Gastrocnemius medialis (tissue), 4 donors: ENCODE measurements around the gene NYNRIN. TPM values are rescaled to one million over a fixed set of nuclear protein-coding genes. Genes with fewer than 3 reads are reported as not detected.
A peak's percentile ranks its signal among the peaks of the same experiment; 100 is the strongest.

Experiments
- ATAC-seq, 2 donors: fragments of 150-250 bp; one replicate each; pipeline ENCODE4 v1.9.1; 2016
- DNase-seq, 2 donors: peaks; one replicate each; pipeline ENCODE4 v3.0.0-alpha.2; 2019
- H3K27ac ChIP-seq, 4 donors: fragments of 200-600 bp; sonication (generic); 1 replicate in 1 of 4; 2 replicates in 3 of 4; pipeline ENCODE4 v1.5.1; 2016 to 2018; ENCODE audit warnings: mild to moderate bottlenecking in 2 of 4, moderate library complexity in 1 of 4
- H3K27me3 ChIP-seq, 3 donors: fragments of 200-600 bp; sonication (generic) in 2 of 3; 1 replicate in 1 of 3; 2 replicates in 2 of 3; pipeline versions ENCODE4 v1.5.1 to v1.6.0; 2016 to 2019; ENCODE audit warnings: mild to moderate bottlenecking in 1 of 3, moderate library complexity in 1 of 3
- H3K36me3 ChIP-seq, 2 donors: fragments of 200-600 bp; sonication (generic) in 1 of 2; one replicate each; pipeline ENCODE4 v1.5.1; 2017 to 2018
- H3K4me1 ChIP-seq, 2 donors: fragments of 200-600 bp; sonication (generic) in 1 of 2; one replicate each; pipeline ENCODE4 v1.5.1; 2016 to 2017; ENCODE audit warnings: mild to moderate bottlenecking in 2 of 2
- H3K4me3 ChIP-seq, 4 donors: fragments of 200-600 bp; sonication (generic) in 3 of 4; 1 replicate in 1 of 4; 2 replicates in 3 of 4; pipeline ENCODE4 v1.5.1; 2016 to 2019; ENCODE audit warnings: mild to moderate bottlenecking in 2 of 4
- H3K9me3 ChIP-seq, 3 donors: fragments of 200-600 bp; sonication (generic) in 2 of 3; 1 replicate in 1 of 3; 2 replicates in 2 of 3; pipeline ENCODE4 v1.5.1; 2016 to 2019
- POLR2A ChIP-seq, 2 donors: fragments of 450-650 bp; IDR thresholded peaks; one replicate each; pipeline ENCODE4 v1.6.1; 2017; ENCODE audit warnings: antibody characterized with exemption in 2 of 2, mild to moderate bottlenecking in 2 of 2, moderate library complexity in 2 of 2
- in situ Hi-C, 4 donors: fragments of 200-750 bp; cut with MboI; loops; one replicate each; pipeline versions ENCODE4 v1.15.0 to v1.8.0; 2017; ENCODE audit warnings: low sequenced_read_pairs in 4 of 4
- intact Hi-C: fragments of 100-400 bp; cut with DNase I; formaldehyde crosslinking; loops from one replicate; pipeline ENCODE4 v1.15.1; 2023; ENCODE audit warnings: low total_unique reads
- total RNA-seq, 4 donors: library from RNA; depleted of rRNA; stranded (reverse); fragments of >200 nt; gene quantifications; one replicate each; pipeline versions ENCODE4 v1.1.0 to v1.2.3, GENCODE V29; 2016
- TF ChIP-seq, protein P1 (sequence below), 5 experiments: fragments of 450-650 bp in 3 of 5; fragments of 200-600 bp in 2 of 5; sonication (generic) in 2 of 5; IDR thresholded peaks in 4 of 5; conservative IDR thresholded peaks in 1 of 5; 1 replicate in 4 of 5; 2 replicates in 1 of 5; pipeline ENCODE4 v1.5.1; 2016 to 2019; ENCODE audit warnings: antibody characterized with exemption in 5 of 5, mild to moderate bottlenecking in 3 of 5, moderate library complexity in 3 of 5

Gene NYNRIN
- total RNA-seq, 4 donors from 2014 or later: 0.87 to 3.7 (median 2.1) TPM

DNA sequence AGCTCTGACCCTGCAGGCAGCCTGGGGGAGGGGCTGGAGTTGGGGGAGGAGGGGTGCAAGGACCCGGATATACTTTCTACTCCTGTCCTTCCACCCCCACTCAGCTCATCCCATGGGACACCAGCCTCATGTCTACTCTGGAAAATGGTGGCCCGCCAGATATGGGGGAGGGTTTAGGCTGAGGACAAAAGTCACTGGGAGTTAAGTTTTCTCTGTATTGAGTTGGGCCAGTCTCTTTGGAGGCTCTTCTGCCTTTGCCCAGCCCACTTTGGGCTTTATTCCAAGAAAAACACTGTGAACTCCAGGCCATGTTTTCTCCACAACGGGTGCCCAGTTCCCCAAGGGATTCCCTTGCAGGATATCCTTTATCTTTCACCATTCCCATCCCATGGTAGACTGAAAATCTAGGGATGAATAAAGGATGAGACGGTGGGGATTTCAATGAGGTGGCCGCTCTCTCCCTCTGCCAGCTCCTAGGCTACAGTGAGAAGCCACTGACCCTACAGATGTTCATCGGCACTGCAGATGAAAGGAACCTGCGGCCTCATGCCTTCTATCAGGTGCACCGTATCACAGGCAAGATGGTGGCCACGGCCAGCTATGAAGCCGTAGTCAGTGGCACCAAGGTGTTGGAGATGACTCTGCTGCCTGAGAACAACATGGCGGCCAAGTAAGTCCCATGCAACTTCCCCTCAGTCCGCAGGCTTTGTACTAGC lies 25.9 kb upstream of the NYNRIN start:
- DNase-seq: peak in 1 of 2 donors; percentile 34
- no peaks in the 10 kb centered on the region for H3K9me3 ChIP-seq
- TF ChIP-seq POLR2A (IDR thresholded peaks at IDR 0.05): no peak
- TF ChIP-seq, protein P1, sequence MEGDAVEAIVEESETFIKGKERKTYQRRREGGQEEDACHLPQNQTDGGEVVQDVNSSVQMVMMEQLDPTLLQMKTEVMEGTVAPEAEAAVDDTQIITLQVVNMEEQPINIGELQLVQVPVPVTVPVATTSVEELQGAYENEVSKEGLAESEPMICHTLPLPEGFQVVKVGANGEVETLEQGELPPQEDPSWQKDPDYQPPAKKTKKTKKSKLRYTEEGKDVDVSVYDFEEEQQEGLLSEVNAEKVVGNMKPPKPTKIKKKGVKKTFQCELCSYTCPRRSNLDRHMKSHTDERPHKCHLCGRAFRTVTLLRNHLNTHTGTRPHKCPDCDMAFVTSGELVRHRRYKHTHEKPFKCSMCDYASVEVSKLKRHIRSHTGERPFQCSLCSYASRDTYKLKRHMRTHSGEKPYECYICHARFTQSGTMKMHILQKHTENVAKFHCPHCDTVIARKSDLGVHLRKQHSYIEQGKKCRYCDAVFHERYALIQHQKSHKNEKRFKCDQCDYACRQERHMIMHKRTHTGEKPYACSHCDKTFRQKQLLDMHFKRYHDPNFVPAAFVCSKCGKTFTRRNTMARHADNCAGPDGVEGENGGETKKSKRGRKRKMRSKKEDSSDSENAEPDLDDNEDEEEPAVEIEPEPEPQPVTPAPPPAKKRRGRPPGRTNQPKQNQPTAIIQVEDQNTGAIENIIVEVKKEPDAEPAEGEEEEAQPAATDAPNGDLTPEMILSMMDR (IDR thresholded peaks at IDR 0.05 in 4 of 5, conservative IDR thresholded peaks at IDR 0.05 in 1 of 5): no peak
- in situ Hi-C loops: no loop called here
- H3K4me3 ChIP-seq: no peak overlapping the region
- peaks cover 5 to 6% of the 10 kb centered on the region in 2 donors for H3K4me1 ChIP-seq
- peak in 1 of 2 donors; percentile 35 for ATAC-seq
- no peaks in the 10 kb centered on the region for H3K36me3 ChIP-seq
- peak overlapping the region in 2 of 4 donors; percentile 42 to 66 for H3K27ac ChIP-seq
- H3K27me3 ChIP-seq: peaks cover 8 to 17% (median 15%) of the 10 kb centered on the region in 3 donors
- intact Hi-C loops: no loop called here

DNA sequence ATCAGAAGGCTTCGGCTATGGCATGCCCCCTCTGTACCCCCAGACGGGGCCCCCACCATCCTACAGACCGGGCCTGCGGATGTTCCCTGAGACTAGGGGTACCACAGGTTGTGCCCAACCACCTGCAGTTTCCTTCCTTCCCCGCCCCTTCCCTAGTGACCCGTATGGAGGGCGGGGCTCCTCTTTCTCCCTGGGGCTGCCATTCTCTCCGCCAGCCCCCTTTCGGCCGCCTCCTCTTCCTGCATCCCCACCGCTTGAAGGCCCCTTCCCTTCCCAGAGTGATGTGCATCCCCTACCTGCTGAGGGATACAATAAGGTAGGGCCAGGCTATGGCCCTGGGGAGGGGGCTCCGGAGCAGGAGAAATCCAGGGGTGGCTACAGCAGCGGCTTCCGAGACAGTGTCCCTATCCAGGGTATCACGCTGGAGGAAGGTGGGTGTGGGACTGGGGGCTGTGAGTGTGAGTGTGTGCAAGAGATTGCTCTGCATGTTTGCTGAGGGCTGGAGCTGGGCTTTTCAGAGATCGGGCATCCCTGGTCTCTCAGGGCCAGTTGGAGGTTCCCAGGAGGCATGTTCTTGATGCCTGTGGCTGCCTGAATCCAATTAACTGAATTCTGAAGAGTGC lies 22.2 kb upstream of the NYNRIN start:
- no peaks in the 10 kb centered on the region for H3K27me3 ChIP-seq
- TF ChIP-seq, protein P1 (IDR thresholded peaks at IDR 0.05 in 4 of 5, conservative IDR thresholded peaks at IDR 0.05 in 1 of 5): no peak
- no peak for TF ChIP-seq POLR2A (IDR thresholded peaks at IDR 0.05)
- intact Hi-C loops: no loop called here
- ATAC-seq (no peak), DNase-seq (no peak)
- no peaks in the 10 kb centered on the region for H3K36me3 ChIP-seq
- peaks cover 0 to 5% of the 10 kb centered on the region in 2 donors for H3K4me1 ChIP-seq
- H3K27ac ChIP-seq: no peak overlapping the region
- no peak overlapping the region for H3K4me3 ChIP-seq
- no peaks in the 10 kb centered on the region for H3K9me3 ChIP-seq
- in situ Hi-C loops: no loop called here

DNA sequence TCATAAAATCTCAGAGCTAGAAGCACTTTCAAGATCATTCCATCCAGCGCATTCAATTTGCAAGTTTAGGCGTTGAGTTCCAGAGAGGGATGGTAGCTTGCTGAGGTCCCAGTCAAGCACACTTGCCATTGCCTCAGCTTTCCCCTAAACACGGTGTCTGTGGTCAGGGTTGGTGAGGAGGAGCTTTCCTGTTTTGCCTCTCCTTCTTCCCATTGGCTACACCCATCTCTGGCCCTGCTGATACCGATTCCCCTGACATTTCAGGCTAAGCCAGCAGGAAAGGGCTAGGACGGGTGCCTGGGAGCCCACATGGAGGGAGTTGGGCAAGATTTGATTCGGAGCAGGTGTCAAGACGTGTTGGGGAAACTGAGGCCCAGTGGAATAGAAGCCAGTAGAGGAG lies 21.7 kb upstream of the NYNRIN start:
- peaks cover 0 to 5% of the 10 kb centered on the region in 2 donors for H3K4me1 ChIP-seq
- no peaks in the 10 kb centered on the region for H3K9me3 ChIP-seq
- H3K36me3 ChIP-seq: no peaks in the 10 kb centered on the region
- TF ChIP-seq, protein P1 (IDR thresholded peaks at IDR 0.05 in 4 of 5, conservative IDR thresholded peaks at IDR 0.05 in 1 of 5): no peak
- TF ChIP-seq POLR2A (IDR thresholded peaks at IDR 0.05): no peak
- in situ Hi-C loops (no loop called here), intact Hi-C loops (no loop called here)
- no peak overlapping the region for H3K27ac ChIP-seq
- ATAC-seq: no peak
- no peaks in the 10 kb centered on the region for H3K27me3 ChIP-seq
- no peak overlapping the region for H3K4me3 ChIP-seq
- DNase-seq: no peak

DNA sequence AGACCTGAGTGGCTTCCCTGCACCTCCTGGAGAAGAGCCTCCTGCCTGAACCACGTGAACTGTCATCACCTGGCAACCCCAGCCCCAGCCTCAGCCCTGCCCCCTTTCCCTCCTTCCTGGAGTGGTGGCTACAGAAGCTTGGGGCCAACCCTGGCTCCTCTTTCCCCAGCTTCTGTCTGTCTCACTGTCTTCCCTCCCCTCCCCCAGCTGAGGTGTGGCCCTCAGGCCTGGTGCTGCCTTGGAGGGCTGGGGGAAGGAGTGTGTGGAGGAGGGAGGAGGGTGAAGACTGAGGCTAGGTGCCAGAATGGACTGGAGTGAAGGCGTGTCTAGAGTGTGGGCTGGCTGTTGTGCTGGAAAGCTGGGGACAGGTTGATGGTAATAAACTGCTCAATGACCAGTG lies 21.1 kb upstream of the NYNRIN start:
- Histone ChIP-seq H3K27ac (no peak overlapping the region), H3K4me3 (no peak overlapping the region), H3K9me3 (no peaks in the 10 kb centered on the region), H3K36me3 (no peaks in the 10 kb centered on the region), H3K4me1 (peaks cover 0 to 2% of the 10 kb centered on the region in 2 donors), H3K27me3 (no peaks in the 10 kb centered on the region)
- in situ Hi-C loops: no loop called here
- ATAC-seq (no peak), DNase-seq (no peak)
- TF ChIP-seq POLR2A (IDR thresholded peaks at IDR 0.05): no peak
- TF ChIP-seq, protein P1 (IDR thresholded peaks at IDR 0.05 in 4 of 5, conservative IDR thresholded peaks at IDR 0.05 in 1 of 5): no peak
- intact Hi-C loops: no loop called here
